GM10847 (cell line): ENCODE results near the gene ST6GALNAC3.

ENCODE experiments used
- POLR2A ChIP-seq: IDR thresholded peaks from 2 replicates; pipeline ENCODE4 v1.6.1; 2011; ENCODE audit not compliant: insufficient read length; ENCODE audit errors: extremely low read depth

ST6GALNAC3 gene

GRCh38 chr1:76471536-76471935 lies 397.0 kb downstream of the ST6GALNAC3 start:
- no peak for TF ChIP-seq POLR2A

GRCh38 chr1:76473591-76473990 lies 399.0 kb downstream of the ST6GALNAC3 start:
- no peak for TF ChIP-seq POLR2A

GRCh38 chr1:76474922-76475321 lies 400.4 kb downstream of the ST6GALNAC3 start:
- no peak for TF ChIP-seq POLR2A

GRCh38 chr1:76477156-76477555 lies 402.6 kb downstream of the ST6GALNAC3 start:
- no peak for TF ChIP-seq POLR2A

GRCh38 chr1:76480827-76481226 lies 406.3 kb downstream of the ST6GALNAC3 start:
- TF ChIP-seq POLR2A: no peak

DNA sequence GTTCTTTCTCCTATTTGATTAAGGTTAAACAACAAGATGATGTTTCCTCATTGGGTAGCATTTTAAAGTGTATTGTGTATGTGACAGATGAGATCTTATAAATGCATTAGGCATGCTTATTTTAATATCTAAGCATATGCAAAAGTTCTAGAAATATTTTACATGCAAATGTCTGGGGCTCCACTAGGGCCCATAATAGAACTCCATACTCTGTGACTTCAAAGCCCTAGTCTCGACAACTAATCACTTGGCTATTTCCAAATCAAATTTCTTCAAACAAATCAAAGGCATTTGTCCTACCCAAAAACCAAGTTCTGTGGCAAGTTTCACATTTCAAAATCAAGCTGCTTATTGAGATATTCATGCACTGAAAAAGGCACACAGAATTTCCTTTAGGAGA lies 407.1 kb downstream of the ST6GALNAC3 start:
- TF ChIP-seq POLR2A: no peak

GRCh38 chr1:76482272-76482671 lies 407.7 kb downstream of the ST6GALNAC3 start:
- TF ChIP-seq POLR2A: no peak

DNA sequence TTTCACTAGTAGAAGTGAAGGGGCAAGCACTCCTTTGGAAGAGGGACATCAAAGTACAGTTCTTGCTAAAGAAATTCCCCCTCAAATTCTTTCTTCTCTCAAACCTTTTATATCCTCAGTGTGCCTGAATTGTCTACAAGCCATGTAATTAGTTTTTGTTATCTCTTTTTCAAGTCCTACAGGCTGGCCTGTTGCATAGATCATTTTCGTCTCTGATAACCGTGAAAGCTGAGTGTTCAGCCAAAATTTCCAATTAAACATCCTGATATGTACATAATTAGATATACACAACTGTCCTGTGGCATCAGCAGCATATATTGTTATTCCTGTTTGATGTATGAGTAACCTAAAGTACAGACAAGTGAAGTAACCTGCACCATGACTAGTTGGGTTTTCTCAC lies 417.2 kb downstream of the ST6GALNAC3 start:
- TF ChIP-seq POLR2A: no peak

DNA sequence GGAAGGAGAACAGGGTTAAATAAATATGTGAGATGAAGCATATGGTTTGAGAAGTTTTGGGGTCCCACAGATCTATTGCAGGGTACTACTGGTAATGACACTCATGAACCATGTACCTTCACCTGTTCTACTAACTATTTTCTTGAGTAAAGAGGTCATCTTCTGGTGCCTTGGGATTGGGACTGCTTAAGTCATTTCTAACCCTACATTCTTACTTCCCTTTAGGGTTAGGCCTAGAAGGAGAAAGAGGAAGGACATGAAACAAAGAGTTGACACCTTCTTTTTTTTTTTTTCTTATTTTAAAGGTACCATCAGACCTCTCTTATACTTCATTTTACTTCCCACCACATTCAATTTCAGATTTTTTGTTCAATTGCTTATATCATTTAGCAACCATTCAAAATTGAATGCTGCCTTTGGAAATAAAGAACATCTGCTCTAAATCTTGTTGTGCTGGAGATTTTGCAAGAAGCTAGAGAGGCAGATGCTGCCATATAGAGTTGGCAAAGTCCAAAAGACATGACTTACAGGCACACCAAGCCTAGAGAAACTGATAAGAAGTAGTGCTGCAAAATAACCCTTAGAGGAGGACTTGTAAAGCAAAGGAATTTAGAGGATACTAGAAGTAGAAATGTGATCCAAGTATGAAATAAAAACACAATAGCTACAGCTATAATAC lies 418.3 kb downstream of the ST6GALNAC3 start:
- no peak for TF ChIP-seq POLR2A

GRCh38 chr1:76494807-76495206 lies 420.3 kb downstream of the ST6GALNAC3 start:
- TF ChIP-seq POLR2A: no peak

DNA sequence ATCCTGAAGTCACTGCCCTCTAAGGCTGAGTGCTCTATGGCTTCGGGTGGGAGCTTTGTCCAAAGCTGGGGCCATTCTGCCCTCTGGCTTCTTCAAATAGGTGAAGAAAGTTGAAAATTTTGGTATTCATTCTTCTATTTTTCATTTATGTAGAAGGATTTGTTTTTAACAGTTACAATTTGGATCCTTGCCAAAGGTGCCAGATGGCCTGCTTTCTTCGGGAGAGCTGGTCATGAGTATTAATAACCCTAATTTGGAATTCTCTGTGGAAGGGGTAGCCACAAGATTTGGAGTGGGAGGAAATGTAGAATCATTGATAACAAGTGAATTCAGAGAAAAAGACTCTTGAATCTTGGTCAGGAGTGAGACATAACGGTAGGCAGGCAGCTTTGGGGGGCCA lies 422.3 kb downstream of the ST6GALNAC3 start:
- no peak for TF ChIP-seq POLR2A

- TF ChIP-seq POLR2A: no peak
Measured at GRCh38 chr1:76500116-76500515, 425.6 kb downstream of the ST6GALNAC3 start.

DNA sequence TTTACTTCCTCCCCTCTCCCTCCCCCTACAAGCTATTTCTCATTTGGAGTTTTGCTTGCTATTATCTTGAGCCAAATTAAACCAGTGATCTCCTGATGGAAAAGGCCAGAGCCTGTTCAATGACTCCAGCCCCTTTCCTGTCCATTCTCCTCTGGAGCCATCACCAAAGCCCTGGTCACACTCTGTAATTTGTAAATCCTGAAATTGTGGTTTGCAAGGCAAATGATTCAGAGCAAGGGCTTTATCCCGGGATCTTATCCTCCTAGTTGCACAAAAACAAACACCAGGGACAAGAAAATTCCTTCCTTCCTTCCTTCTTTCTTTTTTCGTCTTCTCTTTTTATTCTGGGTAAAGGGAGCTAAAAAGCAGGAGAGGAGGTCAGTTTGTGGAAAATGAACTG lies 426.6 kb downstream of the ST6GALNAC3 start:
- TF ChIP-seq POLR2A: no peak

DNA sequence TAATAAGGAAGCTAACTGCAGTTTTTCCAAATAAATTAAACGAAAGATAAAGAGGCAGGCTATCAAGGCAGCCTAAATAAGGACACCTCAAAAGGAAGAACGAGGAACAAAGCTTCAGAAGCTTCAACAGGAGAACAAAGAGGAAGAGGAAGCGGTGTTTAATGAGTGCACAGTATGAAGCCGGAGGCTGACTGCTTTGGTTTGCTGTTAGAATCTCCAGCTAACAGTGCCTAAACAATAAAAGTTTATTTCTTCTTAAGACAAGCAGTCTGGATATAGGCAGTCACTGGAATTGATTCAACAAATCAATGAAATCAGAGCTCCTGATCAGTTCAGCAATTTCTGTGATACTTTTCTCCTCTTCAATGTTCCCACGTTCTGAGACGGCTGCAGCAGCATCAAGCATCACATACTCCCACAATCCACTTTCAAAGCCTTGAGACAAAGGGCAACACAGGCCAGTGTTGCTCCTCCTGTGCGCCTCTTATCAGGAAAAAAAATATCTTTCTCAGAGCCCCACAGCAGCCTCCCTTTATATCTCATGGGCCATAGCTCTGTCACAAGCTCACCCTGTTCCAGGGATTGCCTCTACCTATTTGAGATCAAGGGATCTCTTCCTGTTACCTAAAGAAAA lies 427.2 kb downstream of the ST6GALNAC3 start:
- TF ChIP-seq POLR2A: no peak

DNA sequence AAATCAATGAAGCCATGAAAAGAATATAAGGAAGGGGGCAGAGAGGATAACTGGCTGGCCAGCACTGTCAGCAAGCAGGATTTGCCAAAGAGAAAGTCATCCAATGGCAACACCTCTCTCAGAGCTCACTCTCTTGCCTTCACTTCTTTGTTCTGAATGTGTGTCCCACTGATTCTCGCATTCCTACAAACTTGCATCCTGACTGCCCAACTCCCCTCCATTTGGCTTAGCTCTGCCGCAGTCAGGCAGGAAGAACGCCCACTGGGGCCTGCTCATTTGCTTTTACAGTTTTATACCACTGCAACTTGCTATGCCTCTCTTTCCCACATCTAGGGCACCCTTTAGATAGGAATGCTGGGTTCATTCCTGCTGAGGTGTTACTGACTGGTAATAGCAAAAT lies 428.6 kb downstream of the ST6GALNAC3 start:
- TF ChIP-seq POLR2A: no peak

GRCh38 chr1:76503736-76504135 lies 429.2 kb downstream of the ST6GALNAC3 start:
- TF ChIP-seq POLR2A: no peak

GRCh38 chr1:76507376-76507775 lies 432.8 kb downstream of the ST6GALNAC3 start:
- TF ChIP-seq POLR2A: no peak

DNA sequence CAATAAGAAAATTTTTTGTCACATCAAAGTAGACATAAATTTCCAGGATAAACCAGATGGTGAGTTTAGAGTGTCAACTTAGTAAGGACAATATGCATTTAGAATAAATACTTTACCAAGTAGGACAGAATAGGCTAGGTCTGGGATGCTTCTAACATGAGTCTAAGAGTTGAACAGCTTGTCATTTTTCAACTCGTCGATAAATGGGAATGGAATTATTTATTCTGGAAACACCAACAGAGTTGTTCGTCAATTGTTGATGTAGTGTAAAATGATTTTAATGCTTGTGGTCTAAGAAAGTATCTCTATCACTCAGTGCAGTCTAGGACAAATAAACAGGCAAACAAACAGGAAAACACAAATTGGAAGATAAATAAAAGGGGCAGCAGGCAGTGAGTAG lies 434.3 kb downstream of the ST6GALNAC3 start:
- TF ChIP-seq POLR2A: no peak
